AG04449 (cell line): ENCODE results near the gene KCNC3.

Experiments
- CTCF ChIA-PET: fragments of 350-600 bp; formaldehyde crosslinking; extraction: SDS; loops from one replicate; lab custom pipeline; 2021; ENCODE audit warnings: antibody characterized with exemption; lab: Yijun Ruan, JAX
- POLR2A ChIA-PET: fragments of 400-600, 350-600 bp; formaldehyde crosslinking; extraction: SDS; loops from one replicate; lab custom pipeline; 2020; ENCODE audit warnings: antibody characterized with exemption, inconsistent platforms; lab: Yijun Ruan, JAX
- DNase-seq: peaks from one replicate; pipeline ENCODE4 v3.0.0-alpha.2; 2010; ENCODE audit warnings: low read depth, low spot score
- H3K4me3 ChIP-seq: 2 replicates; pipeline ENCODE4 v1.5.1; 2011; ENCODE audit warnings: low read depth, mild to moderate bottlenecking, control low read depth, low read length
- TF ChIP-seq, protein P1 (sequence below): IDR thresholded peaks from one replicate; pipeline ENCODE4 v1.5.1; 2011; ENCODE audit warnings: mild to moderate bottlenecking, moderate library complexity, low read length, control low read depth, inconsistent platforms; ENCODE audit not compliant: insufficient read depth; ENCODE audit errors: missing control alignments

Gene KCNC3

GRCh38 chr19:50290775-50291174 lies 38.4 kb downstream of the KCNC3 start:
- TF ChIP-seq, protein P1, sequence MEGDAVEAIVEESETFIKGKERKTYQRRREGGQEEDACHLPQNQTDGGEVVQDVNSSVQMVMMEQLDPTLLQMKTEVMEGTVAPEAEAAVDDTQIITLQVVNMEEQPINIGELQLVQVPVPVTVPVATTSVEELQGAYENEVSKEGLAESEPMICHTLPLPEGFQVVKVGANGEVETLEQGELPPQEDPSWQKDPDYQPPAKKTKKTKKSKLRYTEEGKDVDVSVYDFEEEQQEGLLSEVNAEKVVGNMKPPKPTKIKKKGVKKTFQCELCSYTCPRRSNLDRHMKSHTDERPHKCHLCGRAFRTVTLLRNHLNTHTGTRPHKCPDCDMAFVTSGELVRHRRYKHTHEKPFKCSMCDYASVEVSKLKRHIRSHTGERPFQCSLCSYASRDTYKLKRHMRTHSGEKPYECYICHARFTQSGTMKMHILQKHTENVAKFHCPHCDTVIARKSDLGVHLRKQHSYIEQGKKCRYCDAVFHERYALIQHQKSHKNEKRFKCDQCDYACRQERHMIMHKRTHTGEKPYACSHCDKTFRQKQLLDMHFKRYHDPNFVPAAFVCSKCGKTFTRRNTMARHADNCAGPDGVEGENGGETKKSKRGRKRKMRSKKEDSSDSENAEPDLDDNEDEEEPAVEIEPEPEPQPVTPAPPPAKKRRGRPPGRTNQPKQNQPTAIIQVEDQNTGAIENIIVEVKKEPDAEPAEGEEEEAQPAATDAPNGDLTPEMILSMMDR, result no peak
- ChIA-PET POLR2A (no interaction called here), CTCF (no interaction called here)
- DNase-seq, result no peak
- no peak overlapping the region for H3K4me3 ChIP-seq

GRCh38 chr19:50290011-50290410 lies 39.2 kb downstream of the KCNC3 start:
- TF ChIP-seq, protein P1, result no peak
- CTCF ChIA-PET, result no interaction called here
- POLR2A ChIA-PET, result no interaction called here

GRCh38 chr19:50288954-50289353 lies 40.2 kb downstream of the KCNC3 start:
- no peak overlapping the region for H3K4me3 ChIP-seq
- ChIA-PET CTCF (no interaction called here), POLR2A (no interaction called here)
- TF ChIP-seq, protein P1, result no peak
- DNase-seq, result no peak

More at GRCh38 chr19:50290011-50290410, 39.2 kb downstream of the KCNC3 start:
- DNase-seq, result no peak
- no peak overlapping the region for H3K4me3 ChIP-seq

DNA sequence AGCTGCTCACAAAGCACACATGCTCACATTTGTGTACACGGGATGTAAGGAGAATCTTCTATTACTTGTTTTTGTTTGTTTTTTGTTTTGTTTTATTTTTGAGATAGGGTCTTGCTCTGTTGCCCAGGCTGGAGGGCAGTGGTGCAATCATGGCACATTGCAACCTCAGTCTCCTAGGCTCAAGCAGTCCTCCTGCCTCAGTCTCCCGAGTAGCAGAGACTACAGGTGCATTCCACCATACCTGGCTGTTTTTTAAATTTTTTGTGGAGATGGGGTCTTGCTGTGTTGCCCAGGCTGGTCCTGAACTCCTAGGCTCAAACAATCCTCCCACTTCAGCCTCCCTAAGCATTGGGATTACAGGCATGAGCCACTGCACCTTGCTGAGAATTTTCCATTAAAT lies 41.8 kb downstream of the KCNC3 start:
- H3K4me3 ChIP-seq, result no peak overlapping the region
- DNase-seq, result no peak
- CTCF ChIA-PET, result no interaction called here
- TF ChIP-seq, protein P1, result no peak
- POLR2A ChIA-PET, result no interaction called here

DNA sequence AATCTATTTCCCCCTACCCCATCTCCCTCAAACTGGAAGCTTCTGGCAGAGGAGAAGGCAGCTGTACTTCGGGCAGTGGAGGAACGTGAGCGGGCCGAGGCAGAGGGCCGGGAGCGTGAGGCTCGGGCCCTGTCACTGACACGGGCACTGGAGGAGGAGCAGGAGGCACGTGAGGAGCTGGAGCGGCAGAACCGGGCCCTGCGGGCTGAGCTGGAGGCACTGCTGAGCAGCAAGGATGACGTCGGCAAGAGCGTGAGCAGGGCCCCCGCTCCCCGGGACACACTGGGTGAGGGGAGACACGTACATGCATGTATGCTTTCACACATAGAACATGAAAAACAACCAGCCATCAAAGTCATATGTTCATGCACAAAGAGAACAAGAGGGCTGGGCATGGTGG lies 42.7 kb downstream of the KCNC3 start:
- no peak overlapping the region for H3K4me3 ChIP-seq
- DNase-seq, result no peak
- CTCF ChIA-PET, result no interaction called here
- POLR2A ChIA-PET, result no interaction called here
- TF ChIP-seq, protein P1, result no peak

- H3K4me3 ChIP-seq, result no peak overlapping the region
- DNase-seq, result no peak
- CTCF ChIA-PET, result no interaction called here
- TF ChIP-seq, protein P1, result no peak
- POLR2A ChIA-PET, result no interaction called here
Observed at GRCh38 chr19:50285833-50286232, 43.3 kb downstream of the KCNC3 start.
